H1 (cell line): Measurements from ENCODE around the gene UBAC1. TPM values are rescaled to one million over a fixed set of nuclear protein-coding genes. Genes with fewer than 3 reads are reported as not detected.

Experiments used
- CTCF ChIA-PET: fragments of 300-600 bp; sonication (Branson Sonifier 250); formaldehyde crosslinking; loops from one replicate; lab custom pipeline; 2021; ENCODE audit not compliant: partially characterized antibody; lab: Charles Lee
- POLR2A ChIA-PET: fragments of 300-600 bp; sonication (Branson Sonifier 250); formaldehyde crosslinking; loops from one replicate; lab custom pipeline; 2021; ENCODE audit warnings: inconsistent platforms; ENCODE audit not compliant: partially characterized antibody; lab: Charles Lee
- DNase-seq, 2 experiments: peaks; one replicate each; pipeline versions ENCODE4 v3.0.0 to v3.0.0-alpha.2; 2010 to 2022; ENCODE audit warnings: low spot score in 2 of 2, low read depth in 1 of 2, mixed read lengths in 1 of 2
- FAIRE-seq: peaks from 2 replicates; lab custom pipeline; 2011; peaks lifted over from hg19 to GRCh38; lab: Jason Lieb, UNC
- H2AFZ ChIP-seq: 2 replicates; pipeline ENCODE4 v1.8.1; 2012; ENCODE audit warnings: low read length, inconsistent platforms
- H2AK5ac ChIP-seq: 2 replicates; pipeline ENCODE4 v1.6.1; 2013; ENCODE audit warnings: low read depth, low read length
- H2BK120ac ChIP-seq: replicated peaks from 2 replicates; pipeline ENCODE3; 2013; ENCODE audit warnings: low read depth, low read length, inconsistent platforms
- H2BK12ac ChIP-seq: 2 replicates; pipeline ENCODE4 v1.6.1; 2013; ENCODE audit warnings: low read depth, low read length
- H2BK15ac ChIP-seq: 2 replicates; pipeline ENCODE4 v1.6.1; 2013; ENCODE audit warnings: low read length
- H2BK20ac ChIP-seq: 2 replicates; pipeline ENCODE4 v1.6.1; 2013; ENCODE audit warnings: low read length
- H2BK5ac ChIP-seq: 2 replicates; pipeline ENCODE4 v1.6.1; 2013; ENCODE audit warnings: low read depth, low read length
- H3K14ac ChIP-seq: 2 replicates; pipeline ENCODE4 v1.6.1; 2013; ENCODE audit warnings: inconsistent platforms; ENCODE audit not compliant: insufficient read length
- H3K18ac ChIP-seq: 2 replicates; pipeline ENCODE4 v1.6.1; 2013; ENCODE audit warnings: low read length; ENCODE audit errors: extremely low read depth
- H3K23ac ChIP-seq: 2 replicates; pipeline ENCODE4 v1.6.1; 2013; ENCODE audit warnings: inconsistent platforms; ENCODE audit not compliant: insufficient read length
- H3K23me2 ChIP-seq: 2 replicates; pipeline ENCODE4 v1.6.1; 2013; ENCODE audit warnings: low read depth, low read length
- H3K27ac ChIP-seq: 2 replicates; pipeline ENCODE4 v1.6.1; 2011; ENCODE audit warnings: low read depth, low read length, inconsistent platforms
- H3K27me3 ChIP-seq, 4 experiments: replicated peaks in 1 of 4; 1 replicate in 1 of 4; 2 replicates in 3 of 4; pipeline versions ENCODE4 v1.6.1 to v1.8.1; 2011 to 2013; ENCODE audit warnings: low read length in 3 of 4, mild to moderate bottlenecking in 3 of 4, inconsistent platforms in 2 of 4, mixed read lengths in 2 of 4, moderate library complexity in 1 of 4; ENCODE audit not compliant: control insufficient read depth in 3 of 4, insufficient read depth in 3 of 4; ENCODE audit errors: extremely low read depth in 1 of 4
- H3K36me3 ChIP-seq, 4 experiments: 2 replicates each; pipeline versions ENCODE4 v1.6.1 to v1.8.1; 2011 to 2013; ENCODE audit warnings: mild to moderate bottlenecking in 4 of 4, low read length in 3 of 4, moderate library complexity in 2 of 4, control low read depth in 1 of 4, inconsistent platforms in 1 of 4; ENCODE audit not compliant: insufficient read depth in 4 of 4, control insufficient read depth in 2 of 4
- H3K4ac ChIP-seq: replicated peaks from 2 replicates; pipeline ENCODE3; 2013; ENCODE audit warnings: low read length, low read depth, mixed read lengths, inconsistent platforms; ENCODE audit not compliant: insufficient read length
- H3K4me1 ChIP-seq, 4 experiments: replicated peaks in 1 of 4; 1 replicate in 1 of 4; 2 replicates in 3 of 4; pipeline versions ENCODE4 v1.6.1 to v1.8.1; 2011 to 2013; ENCODE audit warnings: low read length in 3 of 4, inconsistent platforms in 2 of 4, mixed read lengths in 1 of 4; ENCODE audit not compliant: insufficient read depth in 4 of 4, control insufficient read depth in 3 of 4
- H3K4me2 ChIP-seq, 2 experiments: 2 replicates each; pipeline versions ENCODE4 v1.6.1 to v1.8.1; 2011 to 2013; ENCODE audit warnings: low read depth in 2 of 2, low read length in 2 of 2, control low read depth in 1 of 2, inconsistent platforms in 1 of 2, mild to moderate bottlenecking in 1 of 2; ENCODE audit not compliant: insufficient read depth in 1 of 2
- H3K4me3 ChIP-seq, 4 experiments: fragments of 200-600, 300-600 bp in 1 of 4; sonication (generic), shearing (Covaris generic), sonication (Bioruptor Twin) in 1 of 4; 2 replicates each; pipeline versions ENCODE4 v1.5.1 to v1.8.1; 2011 to 2016; ENCODE audit warnings: low read length in 4 of 4, low read depth in 3 of 4, control low read depth in 2 of 4, inconsistent platforms in 2 of 4, mild to moderate bottlenecking in 2 of 4, mixed read lengths in 1 of 4, moderate library complexity in 1 of 4; ENCODE audit not compliant: insufficient read depth in 2 of 4; ENCODE audit errors: extremely low read depth in 1 of 4
- H3K56ac ChIP-seq: replicated peaks from 2 replicates; pipeline ENCODE3; 2013; ENCODE audit warnings: low read depth, mild to moderate bottlenecking, mixed read lengths, low read length, inconsistent platforms; ENCODE audit not compliant: insufficient read length
- H3K79me1 ChIP-seq: 2 replicates; pipeline ENCODE4 v1.6.1; 2013; ENCODE audit warnings: low read depth, low read length, control low read depth
- H3K79me2 ChIP-seq, 2 experiments: 2 replicates each; pipeline versions ENCODE4 v1.6.1 to v1.8.1; 2012 to 2013; ENCODE audit warnings: low read length in 2 of 2, mild to moderate bottlenecking in 2 of 2, inconsistent platforms in 1 of 2; ENCODE audit not compliant: insufficient read depth in 2 of 2, control insufficient read depth in 1 of 2
- H3K9ac ChIP-seq, 4 experiments: replicated peaks in 1 of 4; 1 replicate in 1 of 4; 2 replicates in 3 of 4; pipeline versions ENCODE4 v1.6.1 to v1.8.1; 2011 to 2013; ENCODE audit warnings: low read depth in 3 of 4, low read length in 3 of 4, control low read depth in 2 of 4, mild to moderate bottlenecking in 2 of 4, moderate library complexity in 2 of 4, inconsistent platforms in 1 of 4; ENCODE audit errors: extremely low read depth in 1 of 4
- H3K9me3 ChIP-seq, 2 experiments: 2 replicates each; pipeline versions ENCODE4 v1.6.1 to v1.8.1; 2012 to 2013; ENCODE audit warnings: mild to moderate bottlenecking in 2 of 2, moderate library complexity in 2 of 2, control low read depth in 1 of 2, inconsistent platforms in 1 of 2, low read depth in 1 of 2, low read length in 1 of 2, mixed read lengths in 1 of 2; ENCODE audit not compliant: insufficient read depth in 2 of 2
- H4K20me1 ChIP-seq, 2 experiments: replicated peaks in 1 of 2; 2 replicates each; pipeline versions ENCODE3 to v1.8.1; 2011 to 2013; ENCODE audit warnings: inconsistent platforms in 2 of 2, low read length in 2 of 2, mild to moderate bottlenecking in 1 of 2; ENCODE audit not compliant: insufficient read depth in 2 of 2, control insufficient read depth in 1 of 2
- H4K5ac ChIP-seq: 2 replicates; pipeline ENCODE4 v1.6.1; 2013; ENCODE audit warnings: low read length, low read depth, mixed read lengths, inconsistent platforms; ENCODE audit not compliant: insufficient read length
- H4K8ac ChIP-seq: 2 replicates; pipeline ENCODE4 v1.8.0; 2013; ENCODE audit warnings: mild to moderate bottlenecking, moderate library complexity, low read length, inconsistent platforms; ENCODE audit not compliant: insufficient read depth; ENCODE audit errors: extremely low read depth
- H4K91ac ChIP-seq: replicated peaks from 2 replicates; pipeline ENCODE3; 2013; ENCODE audit warnings: low read length, mixed read lengths, inconsistent platforms; ENCODE audit not compliant: insufficient read length
- BCL11A ChIP-seq, 2 experiments: IDR thresholded peaks; one replicate each; pipeline ENCODE4 v1.6.1; 2011; ENCODE audit warnings: low read depth in 2 of 2, low read length in 2 of 2, mild to moderate bottlenecking in 2 of 2
- CTBP2 ChIP-seq: IDR thresholded peaks from 2 replicates; pipeline ENCODE4 v1.7.0; 2011; ENCODE audit warnings: borderline replicate concordance, mild to moderate bottlenecking, moderate library complexity, mixed read lengths, low read length; ENCODE audit not compliant: insufficient read depth, insufficient read length
- EP300 ChIP-seq, 2 experiments: IDR thresholded peaks; 1 replicate in 1 of 2; 2 replicates in 1 of 2; pipeline ENCODE4 v1.6.1; 2011 to 2012; ENCODE audit warnings: low read depth in 2 of 2, low read length in 2 of 2, mild to moderate bottlenecking in 2 of 2, borderline replicate concordance in 1 of 2, inconsistent platforms in 1 of 2, moderate library complexity in 1 of 2
- HDAC6 ChIP-seq: IDR thresholded peaks from one replicate; pipeline ENCODE4 v1.7.1; 2012; ENCODE audit warnings: low read depth, mild to moderate bottlenecking, inconsistent platforms, low read length, moderate library complexity
- KDM5A ChIP-seq: fragments of 200-600 bp; IDR thresholded peaks from 2 replicates; pipeline ENCODE4 v1.7.1; 2012; ENCODE audit warnings: mild to moderate bottlenecking, low read length, inconsistent platforms, mixed read lengths
- SP4 ChIP-seq: IDR thresholded peaks from 2 replicates; pipeline ENCODE4 v1.6.1; 2012; ENCODE audit warnings: low read length, inconsistent platforms
- TAF7 ChIP-seq: optimal IDR thresholded peaks from 2 replicates; pipeline ENCODE3; 2011; ENCODE audit warnings: low read depth, mild to moderate bottlenecking, inconsistent platforms, low read length, moderate library complexity, borderline replicate concordance
- WGBS, 2 experiments: shearing (Covaris generic) in 1 of 2; methylation state at CpG; one replicate each; pipeline versions ENCODE4 v1.1.6 to v1.1.7; 2013 to 2015; ENCODE audit warnings: low lambda C conversion rate in 2 of 2, mixed read lengths in 2 of 2, inconsistent platforms in 1 of 2, low coverage in 1 of 2, missing lambda C conversion rate in 1 of 2; ENCODE audit not compliant: insufficient replicate concordance in 2 of 2, insufficient coverage in 1 of 2, insufficient read length in 1 of 2; ENCODE audit errors: extremely low coverage in 1 of 2, missing lambda C conversion rate in 1 of 2; 5-methylcytosine and 5-hydroxymethylcytosine counted together
- polyA plus RNA-seq, 7 experiments: library from polyadenylated mRNA; depleted of rRNA in 3 of 7; stranded (reverse) in 5 of 7; unstranded in 2 of 7; fragments of >200 nt in 5 of 7; fragments of 200-250 nt in 2 of 7; gene quantifications; 1 replicate in 5 of 7; 2 replicates in 1 of 7; 4 replicates in 1 of 7; pipeline versions ENCODE4 v1.2.1 to v1.2.3, GENCODE V29; 2011 to 2013; ENCODE audit warnings: missing spikeins in 2 of 7, mixed read lengths in 2 of 7
- total RNA-seq: library from RNA; stranded (reverse); fragmentation: NEBNext Ultra II Directional; extraction: Animal tissue kit (Norgen Biotek cat#: 25700); gene quantifications from 2 replicates; pipeline ENCODE4 v1.2.1, GENCODE V29; 2021

The UBAC1 gene
- total and polyA plus RNA-seq, 2 of the 8 experiments (the other 6 are each of a cell fraction or from before 2014, with no cell fraction given): 59.3 to 85.2 TPM

DNA sequence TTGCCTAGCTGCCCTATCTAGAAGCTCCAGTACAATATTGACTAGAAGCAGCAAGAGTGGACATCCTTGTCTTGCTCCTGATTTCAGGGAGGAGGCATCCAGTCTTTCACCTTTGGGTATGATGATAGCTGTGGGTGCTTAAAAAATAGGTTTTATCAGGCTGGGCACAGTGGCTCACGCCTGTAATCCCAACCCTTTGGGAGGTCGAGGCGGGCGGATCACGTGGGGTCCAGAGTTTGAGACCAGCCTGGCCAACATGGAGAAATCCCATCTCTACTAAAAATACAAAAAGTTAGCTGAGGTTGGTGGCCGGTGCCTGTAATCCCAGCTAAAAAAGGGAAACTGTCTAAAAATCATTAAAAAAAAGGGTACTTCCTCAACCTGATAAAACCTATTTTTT, 51.8 kb downstream of the UBAC1 start:
- H3K9ac ChIP-seq: no peak overlapping the region
- no peak overlapping the region; a peak in 1 of 4 replicates for H3K4me2 ChIP-seq
- no peak overlapping the region for H4K8ac ChIP-seq
- TF ChIP-seq HDAC6 (no peak), CTBP2 (no peak), BCL11A (IDR thresholded peaks at IDR 0.05; ENCODE audit: low read depth in 2 of 2, low read length in 2 of 2) (no peak), EP300 (IDR thresholded peaks at IDR 0.05; ENCODE audit: borderline replicate concordance in 1 of 2, low read depth in 2 of 2, low read length in 2 of 2) (no peak), KDM5A (no peak), TAF7 (no peak), SP4 (no peak)

More for the DNA sequence above, 51.8 kb downstream of the UBAC1 start:
- peaks cover 4 to 9% (median 7%) of the 10 kb centered on the region in 4 experiments; a peak in 6 of 7 replicates for H3K4me1 ChIP-seq
- H2BK12ac ChIP-seq: no peak overlapping the region
- H2BK5ac ChIP-seq: no peak overlapping the region
- H3K79me2 ChIP-seq: peaks cover 18 to 33% of the 10 kb centered on the region in 2 experiments
- H4K20me1 ChIP-seq: peaks cover 10 to 17% of the 10 kb centered on the region in 2 experiments
- POLR2A ChIA-PET: interaction anchor here (1.7 kb wide), 1 partner anchor 11 kb away, joined by 6 read pairs; no protein-coding TSS in a partner anchor
- H2BK15ac ChIP-seq: no peak overlapping the region
- WGBS, 2 experiments: 99% methylated on average over 6 of the region's 6 CpGs; no CpG with 5 or more reads in 1 of the 2 experiments
- peaks cover 4 to 12% of the 10 kb centered on the region in 2 experiments; a peak in 3 of 4 replicates for H3K9me3 ChIP-seq
- no peak overlapping the region for H3K4me3 ChIP-seq
- FAIRE-seq (no peak), DNase-seq (no peak)
- no peak overlapping the region for H3K56ac ChIP-seq
- no peak overlapping the region for H3K27ac ChIP-seq
- peaks cover 3 to 24% (median 14%) of the 10 kb centered on the region in 4 experiments; a peak in 6 of 8 replicates for H3K36me3 ChIP-seq
- H3K18ac ChIP-seq: no peak overlapping the region
- H3K79me1 ChIP-seq: peaks cover 9% of the 10 kb centered on the region
- H2AFZ ChIP-seq: no peak overlapping the region
- H3K27me3 ChIP-seq: peaks cover 0 to 4% (median 1%) of the 10 kb centered on the region in 4 experiments; a peak in 3 of 7 replicates
- CTCF ChIA-PET: no interaction called here
- H2AK5ac ChIP-seq: no peak overlapping the region
- peaks cover 3% of the 10 kb centered on the region for H3K23me2 ChIP-seq
- H4K5ac ChIP-seq: no peak overlapping the region
- H4K91ac ChIP-seq: no peak overlapping the region
- H2BK120ac ChIP-seq: no peak overlapping the region
- no peak overlapping the region for H3K4ac ChIP-seq
- H3K14ac ChIP-seq: no peak overlapping the region
- no peak overlapping the region for H3K23ac ChIP-seq
- no peak overlapping the region for H2BK20ac ChIP-seq
